H9 (cell line): ENCODE data around the gene CDH23. TPM values are rescaled to one million over a fixed set of nuclear protein-coding genes. Genes with fewer than 3 reads are reported as not detected.

ENCODE experiments used
- DNase-seq: peaks from one replicate; pipeline ENCODE4 v3.0.0-alpha.2; 2017
- H2AFZ ChIP-seq: one replicate; pipeline ENCODE4 v1.6.1; 2013; ENCODE audit warnings: mild to moderate bottlenecking, low read length, control low read depth, moderate library complexity
- H2AK5ac ChIP-seq: 2 replicates; pipeline ENCODE4 v1.6.1; 2013; ENCODE audit warnings: low read length, control low read depth, mixed read lengths; ENCODE audit not compliant: insufficient read length
- H2BK120ac ChIP-seq: one replicate; pipeline ENCODE4 v1.6.1; 2013; ENCODE audit warnings: low read depth, mild to moderate bottlenecking, low read length, control low read depth, inconsistent platforms; ENCODE audit not compliant: poor library complexity, severe bottlenecking
- H2BK12ac ChIP-seq: 2 replicates; pipeline ENCODE4 v1.6.1; 2013; ENCODE audit warnings: low read length, control low read depth, mixed read lengths, low read depth; ENCODE audit not compliant: insufficient read length
- H2BK15ac ChIP-seq: 2 replicates; pipeline ENCODE4 v1.6.1; 2013; ENCODE audit warnings: low read depth, low read length, control low read depth
- H2BK20ac ChIP-seq: one replicate; pipeline ENCODE4 v1.6.1; 2013; ENCODE audit warnings: low read depth, mild to moderate bottlenecking, low read length, control low read depth, inconsistent platforms; ENCODE audit not compliant: poor library complexity, severe bottlenecking
- H2BK5ac ChIP-seq: 2 replicates; pipeline ENCODE4 v1.6.1; 2013; ENCODE audit warnings: low read length, control low read depth, mixed read lengths; ENCODE audit not compliant: insufficient read length
- H3K14ac ChIP-seq: 2 replicates; pipeline ENCODE4 v1.6.1; 2013; ENCODE audit warnings: low read length, control low read depth; ENCODE audit not compliant: insufficient read depth
- H3K18ac ChIP-seq: 2 replicates; pipeline ENCODE4 v1.6.1; 2013; ENCODE audit warnings: low read depth, mild to moderate bottlenecking, mixed read lengths, low read length, control low read depth; ENCODE audit not compliant: insufficient read length
- H3K23ac ChIP-seq: 2 replicates; pipeline ENCODE4 v1.6.1; 2013; ENCODE audit warnings: low read length, control low read depth, mixed read lengths, low read depth; ENCODE audit not compliant: insufficient read length
- H3K23me2 ChIP-seq: 2 replicates; pipeline ENCODE4 v1.6.1; 2013; ENCODE audit warnings: low read depth, mild to moderate bottlenecking, mixed read lengths, low read length, control low read depth; ENCODE audit not compliant: insufficient read length, poor library complexity, severe bottlenecking
- H3K27ac ChIP-seq: 2 replicates; pipeline ENCODE4 v1.5.1; 2013; ENCODE audit warnings: low read length, control low read depth, mixed read lengths, low read depth; ENCODE audit not compliant: insufficient read length
- H3K27me3 ChIP-seq: 2 replicates; pipeline ENCODE4 v1.6.1; 2013; ENCODE audit warnings: low read length, control low read depth, inconsistent platforms; ENCODE audit not compliant: insufficient read depth
- H3K4ac ChIP-seq: 2 replicates; pipeline ENCODE4 v1.6.1; 2013; ENCODE audit warnings: low read depth, mild to moderate bottlenecking, control low read depth, inconsistent platforms, low read length, moderate library complexity
- H3K4me1 ChIP-seq: 2 replicates; pipeline ENCODE4 v1.6.1; 2013; ENCODE audit warnings: low read length, control low read depth, inconsistent platforms; ENCODE audit not compliant: insufficient read depth
- H3K4me2 ChIP-seq: 2 replicates; pipeline ENCODE4 v1.6.1; 2013; ENCODE audit warnings: low read length, control low read depth, mixed read lengths; ENCODE audit not compliant: insufficient read length, insufficient read depth
- H3K56ac ChIP-seq: 2 replicates; pipeline ENCODE4 v1.6.1; 2013; ENCODE audit warnings: low read depth, mild to moderate bottlenecking, mixed read lengths, low read length, control low read depth; ENCODE audit not compliant: insufficient read length
- H3K79me1 ChIP-seq: 2 replicates; pipeline ENCODE4 v1.6.1; 2013; ENCODE audit warnings: low read depth, mild to moderate bottlenecking, moderate library complexity, low read length, control low read depth, inconsistent platforms; ENCODE audit not compliant: insufficient read depth, poor library complexity, severe bottlenecking
- H3K79me2 ChIP-seq: 2 replicates; pipeline ENCODE4 v1.6.1; 2013; ENCODE audit warnings: low read length, control low read depth, inconsistent platforms; ENCODE audit not compliant: insufficient read depth
- H3K9ac ChIP-seq: 2 replicates; pipeline ENCODE4 v1.6.1; 2013; ENCODE audit warnings: low read length, control low read depth, mixed read lengths; ENCODE audit not compliant: insufficient read length; ENCODE audit errors: extremely low read depth
- H3K9me3 ChIP-seq: one replicate; pipeline ENCODE4 v1.6.1; 2013; ENCODE audit warnings: low read depth, low read length, inconsistent platforms; ENCODE audit not compliant: control insufficient read depth
- H3T11ph ChIP-seq: one replicate; pipeline ENCODE4 v1.6.1; 2013; ENCODE audit warnings: mild to moderate bottlenecking, low read length, control low read depth, inconsistent platforms
- H4K20me1 ChIP-seq: one replicate; pipeline ENCODE4 v1.6.1; 2013; ENCODE audit not compliant: control insufficient read depth, insufficient read length, insufficient read depth
- H4K5ac ChIP-seq: 2 replicates; pipeline ENCODE4 v1.6.1; 2013; ENCODE audit warnings: low read depth, mild to moderate bottlenecking, mixed read lengths, low read length, control low read depth; ENCODE audit not compliant: insufficient read length
- H4K8ac ChIP-seq: replicated peaks from 2 replicates; pipeline ENCODE4 v1.6.1; 2013; ENCODE audit warnings: low read length, control low read depth, mixed read lengths, low read depth; ENCODE audit not compliant: insufficient read length
- H4K91ac ChIP-seq: 2 replicates; pipeline ENCODE4 v1.6.1; 2013; ENCODE audit warnings: low read depth, mild to moderate bottlenecking, moderate library complexity, mixed read lengths, low read length, control low read depth; ENCODE audit not compliant: insufficient read length
- H3K27ac Mint-ChIP-seq, 3 experiments: 2 replicates in 2 of 3; 3 replicates in 1 of 3; pipeline ENCODE4 v1.8.0; 2020 to 2021; ENCODE audit warnings: mixed read lengths in 3 of 3, mild to moderate bottlenecking in 1 of 3, moderate library complexity in 1 of 3
- H3K27me3 Mint-ChIP-seq: 2 replicates; pipeline ENCODE4 v1.8.0; 2021; ENCODE audit warnings: low read depth, mild to moderate bottlenecking, moderate library complexity, mixed read lengths
- H3K36me3 Mint-ChIP-seq, 3 experiments: 2 replicates in 2 of 3; 3 replicates in 1 of 3; pipeline ENCODE4 v1.8.0; 2020 to 2021; ENCODE audit warnings: low read depth in 3 of 3, mixed read lengths in 3 of 3; ENCODE audit not compliant: insufficient read depth in 1 of 3
- H3K4me1 Mint-ChIP-seq, 2 experiments: 2 replicates each; pipeline ENCODE4 v1.8.0; 2020; ENCODE audit warnings: mixed read lengths in 2 of 2
- H3K4me3 Mint-ChIP-seq, 2 experiments: 2 replicates in 1 of 2; 3 replicates in 1 of 2; pipeline ENCODE4 v1.8.0; 2020 to 2021; ENCODE audit warnings: mild to moderate bottlenecking in 2 of 2, mixed read lengths in 2 of 2, moderate library complexity in 1 of 2
- H3K9me3 Mint-ChIP-seq, 2 experiments: 2 replicates in 1 of 2; 3 replicates in 1 of 2; pipeline ENCODE4 v1.8.0; 2020; ENCODE audit warnings: mild to moderate bottlenecking in 2 of 2, mixed read lengths in 2 of 2, moderate library complexity in 1 of 2
- CTCF ChIP-seq: fragments of 200-600 bp; sonication (generic); conservative IDR thresholded peaks from 3 replicates; pipeline ENCODE4 v1.8.0; 2021; ENCODE audit warnings: antibody characterized with exemption, mild to moderate bottlenecking
- WGBS: extraction: QIAGEN DNeasy Blood & Tissue Kit; methylation state at CpG from one replicate; pipeline ENCODE4 v1.1.7; 2013; ENCODE audit warnings: missing lambda C conversion rate, low lambda C conversion rate, mixed read lengths; ENCODE audit not compliant: insufficient read length; ENCODE audit errors: extremely low coverage; 5-methylcytosine and 5-hydroxymethylcytosine counted together
- total RNA-seq: library from RNA; stranded (reverse); gene quantifications from 2 replicates; pipeline ENCODE4 v1.2.1, GENCODE V29; 2021

The CDH23 gene
- total RNA-seq, 1 experiment from 2014 or later: 2.1 TPM

- H3K36me3 Mint-ChIP-seq: no peaks in the 10 kb centered on the region; a peak in 1 of 7 replicates
- DNase-seq: peak; percentile 49
- no peak overlapping the region for H2AK5ac ChIP-seq
Measured at GRCh38 chr10:71443676-71444075, 47.0 kb downstream of the CDH23 start.

More at GRCh38 chr10:71443676-71444075, 47.0 kb downstream of the CDH23 start:
- Histone ChIP-seq H3K18ac (no peak overlapping the region), H3K9me3 (no peaks in the 10 kb centered on the region), H3K27me3 (no peaks in the 10 kb centered on the region), H3K79me1 (no peaks in the 10 kb centered on the region), H2BK5ac (no peak overlapping the region), H2BK20ac (no peak overlapping the region), H2BK15ac (no peak overlapping the region), H3K4ac (no peak overlapping the region), H3K27ac (no peak overlapping the region), H2AFZ (no peak overlapping the region), H3K4me2 (no peak overlapping the region), H4K8ac (no peak overlapping the region), H3K23ac (no peak overlapping the region), H2BK12ac (no peak overlapping the region), H4K91ac (no peak overlapping the region), H3K4me1 (no peaks in the 10 kb centered on the region), H3K56ac (no peak overlapping the region), H4K20me1 (no peaks in the 10 kb centered on the region), H3T11ph (no peak overlapping the region), H3K23me2 (no peaks in the 10 kb centered on the region), H2BK120ac (no peak overlapping the region), H3K79me2 (no peaks in the 10 kb centered on the region), H4K5ac (no peak overlapping the region), H3K9ac (no peak overlapping the region), H3K14ac (no peak overlapping the region)
- no peak for TF ChIP-seq CTCF
- peaks cover 4 to 22% of the 10 kb centered on the region in 2 experiments; a peak in 3 of 4 replicates for H3K4me1 Mint-ChIP-seq
- H3K27me3 Mint-ChIP-seq: no peaks in the 10 kb centered on the region; the same call in none of the 2 replicates
- H3K27ac Mint-ChIP-seq: no peak overlapping the region
- no CpG with 5 or more reads among the region's 10 CpGs for WGBS
- H3K4me3 Mint-ChIP-seq: no peak overlapping the region
- H3K9me3 Mint-ChIP-seq: no peaks in the 10 kb centered on the region
